ENCODE data around the gene EMC10.
"Not testable (repeated sequence)": the region's sequence is repeated elsewhere in the genome, so short reads cannot be mapped to it uniquely, and the experiment has no call there.

Gene EMC10

DNA sequence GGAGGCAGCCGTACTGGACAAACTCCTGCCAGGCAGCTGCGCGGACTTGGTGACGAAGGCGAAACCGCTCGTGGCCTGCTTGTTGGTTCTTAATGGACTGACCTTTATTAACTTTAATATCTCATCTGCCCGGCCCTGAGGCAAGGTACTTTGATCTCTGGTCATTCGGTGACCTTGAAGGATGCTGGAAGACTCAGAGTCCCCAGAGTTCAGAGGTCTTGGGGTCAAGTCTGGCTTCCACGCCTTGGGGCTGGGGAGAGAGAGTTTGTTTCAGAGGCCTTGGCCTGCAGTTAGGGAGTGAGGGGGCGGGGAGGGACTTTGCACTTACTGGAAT, 9.6 kb upstream of the EMC10 start:
- H4K20me1 ChIP-seq (ENCODE audit: control insufficient read depth, insufficient read depth, low read depth, low read length): no peaks in the 10 kb centered on the region
- no peak overlapping the region for H3K4me2 ChIP-seq (ENCODE audit: low read length)
- H3K27me3 ChIP-seq (ENCODE audit: control insufficient read depth, low read length): no peaks in the 10 kb centered on the region
- TF ChIP-seq, protein P1, sequence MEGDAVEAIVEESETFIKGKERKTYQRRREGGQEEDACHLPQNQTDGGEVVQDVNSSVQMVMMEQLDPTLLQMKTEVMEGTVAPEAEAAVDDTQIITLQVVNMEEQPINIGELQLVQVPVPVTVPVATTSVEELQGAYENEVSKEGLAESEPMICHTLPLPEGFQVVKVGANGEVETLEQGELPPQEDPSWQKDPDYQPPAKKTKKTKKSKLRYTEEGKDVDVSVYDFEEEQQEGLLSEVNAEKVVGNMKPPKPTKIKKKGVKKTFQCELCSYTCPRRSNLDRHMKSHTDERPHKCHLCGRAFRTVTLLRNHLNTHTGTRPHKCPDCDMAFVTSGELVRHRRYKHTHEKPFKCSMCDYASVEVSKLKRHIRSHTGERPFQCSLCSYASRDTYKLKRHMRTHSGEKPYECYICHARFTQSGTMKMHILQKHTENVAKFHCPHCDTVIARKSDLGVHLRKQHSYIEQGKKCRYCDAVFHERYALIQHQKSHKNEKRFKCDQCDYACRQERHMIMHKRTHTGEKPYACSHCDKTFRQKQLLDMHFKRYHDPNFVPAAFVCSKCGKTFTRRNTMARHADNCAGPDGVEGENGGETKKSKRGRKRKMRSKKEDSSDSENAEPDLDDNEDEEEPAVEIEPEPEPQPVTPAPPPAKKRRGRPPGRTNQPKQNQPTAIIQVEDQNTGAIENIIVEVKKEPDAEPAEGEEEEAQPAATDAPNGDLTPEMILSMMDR (IDR thresholded peaks at IDR 0.05; ENCODE audit: low read depth, low read length, poor library complexity, severe bottlenecking): no peak
- TF ChIP-seq EZH2phosphoT487 (IDR thresholded peaks at IDR 0.05; ENCODE audit: borderline replicate concordance, low read length): no peak
- no peak overlapping the region for H3K4me3 ChIP-seq (ENCODE audit: low read length)
- peaks cover 20% of the 10 kb centered on the region for H3K36me3 ChIP-seq (ENCODE audit: control insufficient read depth, low read length)
- no peaks in the 10 kb centered on the region for H3K9me3 ChIP-seq (ENCODE audit: control insufficient read depth, insufficient read depth, low read length)
- H3K79me2 ChIP-seq (ENCODE audit: control insufficient read depth, low read length): no peaks in the 10 kb centered on the region
- H3K4me1 ChIP-seq (ENCODE audit: control insufficient read depth, low read length): no peaks in the 10 kb centered on the region
- no peak overlapping the region for H3K27ac ChIP-seq (ENCODE audit: low read depth, low read length)
- peaks cover 1% of the 10 kb centered on the region; the same call in 1 of the 2 replicates for H3F3A ChIP-seq (ENCODE audit: control insufficient read depth, insufficient read depth)
- no peaks in the 10 kb centered on the region for H3K9me2 ChIP-seq (replicated peaks; ENCODE audit: control insufficient read depth, low read length)

DNA sequence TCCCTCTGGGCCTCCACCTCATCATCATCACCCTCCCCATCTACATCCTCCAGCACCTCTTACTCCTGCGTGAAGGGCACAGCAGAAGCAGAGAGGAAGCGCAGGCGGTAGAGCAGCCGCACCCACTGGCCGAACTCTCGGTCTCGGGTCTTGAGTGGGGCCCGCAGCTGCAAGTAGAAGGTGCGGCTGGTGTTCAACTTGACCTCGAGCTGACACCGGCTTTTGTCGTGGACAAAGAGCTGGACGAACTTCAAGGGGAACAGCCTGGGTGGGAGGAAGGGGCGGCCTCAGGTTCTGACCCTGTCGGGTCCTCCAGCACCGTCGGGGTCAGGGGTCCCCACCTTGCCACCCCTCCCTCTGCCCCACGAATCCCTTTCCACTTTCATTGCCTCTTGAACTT, 8.7 kb upstream of the EMC10 start:
- Histone ChIP-seq H3K4me1 (ENCODE audit: control insufficient read depth, low read length) (no peaks in the 10 kb centered on the region), H3K27ac (ENCODE audit: low read depth, low read length) (no peak overlapping the region), H3K9me2 (replicated peaks; ENCODE audit: control insufficient read depth, low read length) (no peaks in the 10 kb centered on the region), H4K20me1 (ENCODE audit: control insufficient read depth, insufficient read depth, low read depth, low read length) (no peaks in the 10 kb centered on the region), H3K36me3 (ENCODE audit: control insufficient read depth, low read length) (peaks cover 17% of the 10 kb centered on the region), H3F3A (ENCODE audit: control insufficient read depth, insufficient read depth) (peaks cover 5% of the 10 kb centered on the region; the same call in 1 of the 2 replicates), H3K9me3 (ENCODE audit: control insufficient read depth, insufficient read depth, low read length) (no peaks in the 10 kb centered on the region), H3K27me3 (ENCODE audit: control insufficient read depth, low read length) (no peaks in the 10 kb centered on the region), H3K79me2 (ENCODE audit: control insufficient read depth, low read length) (no peaks in the 10 kb centered on the region), H3K4me2 (ENCODE audit: low read length) (no peak overlapping the region), H3K4me3 (ENCODE audit: low read length) (no peak overlapping the region)
- TF ChIP-seq EZH2phosphoT487 (IDR thresholded peaks at IDR 0.05; ENCODE audit: borderline replicate concordance, low read length): no peak
- TF ChIP-seq, protein P1 (IDR thresholded peaks at IDR 0.05; ENCODE audit: low read depth, low read length, poor library complexity, severe bottlenecking): no peak

DNA sequence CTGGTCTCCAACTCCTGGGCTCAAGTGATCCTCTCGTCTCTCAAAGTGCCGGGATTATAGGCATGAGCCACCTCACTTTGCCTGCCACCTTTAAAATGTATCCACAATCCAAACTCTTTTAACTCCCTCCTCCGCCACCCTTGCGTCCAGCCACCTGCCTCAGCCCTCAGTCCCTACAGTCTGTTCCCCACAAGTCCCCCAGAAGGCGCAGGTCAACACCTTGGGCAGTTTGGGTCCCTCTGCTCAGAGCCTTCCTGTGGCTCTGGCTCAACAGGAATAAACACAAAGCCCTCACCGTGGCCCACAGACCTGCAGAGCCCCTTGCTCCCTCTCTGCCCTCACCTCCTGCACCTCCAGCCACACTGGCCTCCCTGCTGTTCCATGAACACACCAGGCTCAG, 7.5 kb upstream of the EMC10 start:
- Histone ChIP-seq H4K20me1 (ENCODE audit: control insufficient read depth, insufficient read depth, low read depth, low read length) (no peaks in the 10 kb centered on the region), H3K4me1 (ENCODE audit: control insufficient read depth, low read length) (no peaks in the 10 kb centered on the region), H3K36me3 (ENCODE audit: control insufficient read depth, low read length) (peaks cover 10% of the 10 kb centered on the region; the same call in 1 of the 2 replicates), H3K4me3 (ENCODE audit: low read length) (no peak overlapping the region), H3K9me2 (replicated peaks; ENCODE audit: control insufficient read depth, low read length) (no peaks in the 10 kb centered on the region), H3K27me3 (ENCODE audit: control insufficient read depth, low read length) (peaks cover 6% of the 10 kb centered on the region; the same call in 1 of the 2 replicates), H3K27ac (ENCODE audit: low read depth, low read length) (no peak overlapping the region), H3K4me2 (ENCODE audit: low read length) (no peak overlapping the region), H3F3A (ENCODE audit: control insufficient read depth, insufficient read depth) (peaks cover 5% of the 10 kb centered on the region; the same call in 1 of the 2 replicates), H3K79me2 (ENCODE audit: control insufficient read depth, low read length) (no peaks in the 10 kb centered on the region), H3K9me3 (ENCODE audit: control insufficient read depth, insufficient read depth, low read length) (no peaks in the 10 kb centered on the region)
- no peak for TF ChIP-seq EZH2phosphoT487 (IDR thresholded peaks at IDR 0.05; ENCODE audit: borderline replicate concordance, low read length)
- TF ChIP-seq, protein P1 (IDR thresholded peaks at IDR 0.05; ENCODE audit: low read depth, low read length, poor library complexity, severe bottlenecking): no peak

DNA sequence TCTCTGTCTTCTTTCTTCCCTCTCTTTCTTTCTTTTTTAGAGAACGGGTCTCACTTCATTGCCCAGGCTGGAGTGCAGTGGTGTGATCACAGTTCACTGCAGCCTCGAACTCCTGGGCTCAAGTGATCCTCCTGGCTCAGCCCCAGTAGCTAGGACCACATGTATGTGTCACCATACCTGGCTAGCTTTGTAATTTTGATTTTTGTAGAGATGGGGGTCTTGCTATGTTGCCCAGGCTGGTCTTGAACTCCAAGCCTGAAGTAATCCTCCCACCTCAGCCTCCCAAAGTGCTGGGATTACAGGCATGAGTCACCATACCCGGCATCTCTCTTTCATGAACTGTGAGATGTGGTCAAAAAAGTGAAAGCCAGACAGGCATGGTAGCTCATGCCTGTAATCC, 3.0 kb upstream of the EMC10 start:
- not testable (repeated sequence) for H3K4me2 ChIP-seq (ENCODE audit: low read length); H3F3A ChIP-seq (ENCODE audit: control insufficient read depth, insufficient read depth); H3K27ac ChIP-seq (ENCODE audit: low read depth, low read length); H3K27me3 ChIP-seq (ENCODE audit: control insufficient read depth, low read length); H3K9me2 ChIP-seq (replicated peaks; ENCODE audit: control insufficient read depth, low read length); H3K4me3 ChIP-seq (ENCODE audit: low read length); H3K4me1 ChIP-seq (ENCODE audit: control insufficient read depth, low read length); H3K9me3 ChIP-seq (ENCODE audit: control insufficient read depth, insufficient read depth, low read length)
- Histone ChIP-seq H3K79me2 (ENCODE audit: control insufficient read depth, low read length) (peaks cover 20% of the 10 kb centered on the region), H3K36me3 (ENCODE audit: control insufficient read depth, low read length) (peaks cover 10% of the 10 kb centered on the region), H4K20me1 (ENCODE audit: control insufficient read depth, insufficient read depth, low read depth, low read length) (peaks cover 11% of the 10 kb centered on the region)
